Measurements from ENCODE around the gene GFM1.

Gene GFM1

GRCh38 chr3:158727206-158728060 lies 83.1 kb downstream of the GFM1 start:
- DNase-seq, result peak; percentile 72

GRCh38 chr3:158728061-158728377 lies 83.7 kb downstream of the GFM1 start:
- no peak for DNase-seq

DNA sequence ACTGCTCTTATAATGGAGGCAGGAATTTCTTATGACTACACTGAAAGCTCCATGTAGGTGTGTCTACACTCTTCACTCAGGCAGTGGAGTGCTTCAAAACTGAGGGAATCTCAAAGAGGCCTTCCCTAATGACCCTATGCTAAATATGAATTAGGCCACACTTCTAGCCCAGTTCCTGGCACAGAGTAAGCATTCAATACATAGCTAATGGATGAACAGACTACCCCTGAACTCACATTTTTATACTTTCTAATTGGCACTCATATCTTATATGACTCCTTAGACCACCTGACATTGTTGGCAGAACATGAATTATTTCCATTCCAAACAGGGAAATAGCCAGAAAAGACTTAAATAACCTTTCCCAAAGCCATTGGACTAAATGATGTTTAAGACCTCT lies 84.5 kb downstream of the GFM1 start:
- DNase-seq, result no peak

GRCh38 chr3:158731486-158731885 lies 87.2 kb downstream of the GFM1 start:
- DNase-seq, result no peak

DNA sequence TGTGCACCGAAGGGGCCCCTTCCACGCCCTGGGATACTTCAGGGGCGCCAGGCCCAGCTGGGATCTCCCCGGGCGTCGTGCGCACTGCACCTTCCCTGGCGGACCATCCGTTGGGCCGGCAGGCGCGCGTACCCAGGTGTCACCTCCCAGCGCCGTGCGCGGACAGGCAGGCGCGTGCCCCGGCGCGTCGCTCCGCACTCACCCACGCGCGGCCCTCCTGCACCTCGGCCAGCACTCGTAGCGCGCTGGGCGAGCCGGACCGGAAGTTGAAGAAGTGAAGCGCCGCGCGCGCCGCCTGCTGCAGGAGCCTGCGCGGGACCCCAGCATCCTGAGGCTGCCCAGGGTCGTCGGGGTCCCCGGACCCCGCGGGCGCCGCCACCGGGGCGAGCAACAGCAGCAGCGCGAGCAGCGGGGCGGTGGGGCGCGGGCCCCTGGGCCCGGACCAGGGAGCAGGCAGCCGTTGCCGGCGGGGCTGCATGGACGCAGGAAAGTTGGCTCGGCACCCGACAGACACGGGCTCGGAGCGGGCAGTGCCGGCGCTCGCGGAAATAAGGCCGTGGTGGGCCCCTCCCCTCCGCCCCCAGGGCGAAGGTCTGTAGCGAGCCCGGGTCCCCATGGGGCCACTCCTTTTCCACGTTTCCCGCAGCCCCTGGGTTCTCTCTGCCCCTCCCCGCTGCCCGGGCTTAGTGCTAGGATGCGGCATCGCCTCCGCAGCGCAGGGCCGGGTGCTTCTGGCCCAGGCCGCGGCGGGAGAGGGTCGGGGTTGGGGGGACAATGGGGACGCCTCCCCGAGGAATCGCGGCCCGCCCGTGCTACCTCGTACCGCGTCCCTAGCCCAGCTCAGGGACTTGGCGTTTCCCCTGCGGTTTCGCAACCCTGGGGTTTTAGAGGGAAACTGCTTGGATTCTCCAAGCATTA lies 87.9 kb downstream of the GFM1 start, which contains the start of gene RARRES1:
Gene RARRES1, minus strand, starts transcription at position 520 of the 918 bp plus-strand sequence. Its CDS starts 42 bp downstream, at position 478.
- peak; percentile 39 for DNase-seq

GRCh38 chr3:158732856-158733200 lies 88.5 kb downstream of the GFM1 start:
- DNase-seq, result no peak

- no peak for DNase-seq
These were observed 89.3 kb downstream of the GFM1 start for GRCh38 chr3:158733656-158734055.

- DNase-seq, result no peak
These were observed 91.1 kb downstream of the GFM1 start for GRCh38 chr3:158735296-158736033.

DNA sequence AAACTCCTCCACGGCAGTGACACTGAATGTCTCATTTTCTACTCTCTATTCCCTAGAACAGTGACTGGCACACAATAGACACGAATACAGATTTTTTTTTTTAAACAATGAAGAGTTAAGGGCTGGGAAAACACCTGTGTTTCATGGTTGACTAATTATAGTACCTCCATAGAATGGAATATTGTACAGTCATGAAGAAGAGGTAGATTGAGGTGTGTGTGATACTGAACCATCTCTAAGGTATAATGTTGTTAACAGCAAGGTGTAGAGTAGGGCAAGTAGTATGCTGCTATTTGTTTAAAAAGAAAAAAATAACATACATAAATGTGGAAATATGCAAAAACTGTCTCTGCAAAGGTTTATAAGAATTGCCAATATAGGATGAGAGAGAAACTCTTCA lies 93.1 kb downstream of the GFM1 start:
- DNase-seq, result no peak

DNA sequence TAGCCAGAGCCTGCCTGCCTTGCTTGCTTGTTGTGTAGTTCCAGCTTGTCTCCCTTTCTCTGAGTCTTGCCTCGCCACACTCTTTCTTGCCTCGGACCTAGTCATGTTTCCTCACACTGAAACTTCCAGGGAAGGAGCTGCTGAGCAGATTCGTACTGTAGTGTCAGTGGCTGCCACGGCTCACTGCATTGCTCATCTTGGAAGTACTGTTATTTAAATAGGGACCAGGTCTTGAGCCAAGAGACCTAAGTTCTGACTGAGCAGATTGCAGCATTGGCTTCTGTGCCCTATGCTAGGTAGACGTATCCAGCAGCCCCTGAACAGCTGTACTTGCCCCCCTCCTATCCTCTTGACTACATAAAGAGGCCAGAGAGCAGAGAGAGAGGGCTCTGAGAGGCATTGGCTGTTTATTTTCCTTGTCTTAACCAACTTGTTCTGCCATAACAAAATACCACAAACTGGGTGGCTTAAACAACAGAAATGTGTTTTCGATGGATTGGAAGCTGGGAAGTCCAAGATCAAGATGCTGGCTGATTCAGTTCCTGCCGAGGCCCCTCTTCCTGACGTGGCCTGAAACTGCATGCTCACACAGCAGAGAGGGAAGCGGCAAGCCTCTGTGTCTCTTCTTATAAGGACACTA lies 93.8 kb downstream of the GFM1 start:
- DNase-seq, result no peak

DNA sequence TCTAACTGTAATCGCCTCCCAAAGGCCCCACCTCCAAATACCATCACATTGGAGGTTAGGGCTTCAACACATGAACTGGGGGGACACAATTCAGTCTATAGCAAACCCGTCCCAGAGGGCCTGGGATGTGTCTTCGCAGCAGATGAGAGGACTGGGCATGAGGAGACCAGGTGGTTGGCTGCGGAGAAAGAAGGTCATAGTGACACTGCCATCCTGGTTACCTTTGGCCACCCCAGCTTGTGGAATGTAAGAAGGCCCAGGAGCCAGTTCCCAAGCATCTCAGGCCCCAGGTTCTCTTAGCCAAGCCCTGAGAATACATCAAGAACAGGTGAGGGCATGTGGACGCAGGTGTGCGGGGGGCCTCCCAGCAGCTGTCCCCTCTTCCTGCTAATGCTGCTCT lies 94.3 kb downstream of the GFM1 start:
- no peak for DNase-seq

- DNase-seq, result no peak
These were observed 94.8 kb downstream of the GFM1 start for GRCh38 chr3:158739078-158739477.

GRCh38 chr3:158739661-158740060 lies 95.3 kb downstream of the GFM1 start:
- no peak for DNase-seq
